K562 (cell line): ENCODE data around the gene RALY. TPM values are rescaled to one million over a fixed set of nuclear protein-coding genes. Genes with fewer than 3 reads are reported as not detected.
A peak's percentile ranks its signal among the peaks of the same experiment; 100 is the strongest.

ENCODE experiments used
- ARID3B ChIP-seq: fragments of 250-450 bp; sonication (Bioruptor Pico); IDR thresholded peaks from 2 replicates; pipeline ENCODE4 v1.4.0; 2020; ENCODE audit warnings: borderline replicate concordance
- CBX5 ChIP-seq: IDR thresholded peaks from 2 replicates; pipeline ENCODE4 v1.6.1; 2014; ENCODE audit warnings: low read depth, borderline replicate concordance
- EHMT2 ChIP-seq: fragments of 450-650 bp; IDR thresholded peaks from 2 replicates; pipeline ENCODE4 v1.6.1; 2018; ENCODE audit warnings: antibody characterized with exemption
- EP300 ChIP-seq: IDR thresholded peaks from 2 replicates; pipeline ENCODE4 v1.6.1; 2012; ENCODE audit warnings: low read length, improper control_type of control experiment
- ETV5 ChIP-seq: sonication (generic); formaldehyde crosslinking; IDR thresholded peaks from 2 replicates; pipeline ENCODE4 v1.4.0; 2020; ENCODE audit warnings: low read depth, mild to moderate bottlenecking, missing genetic modification reagents
- HNRNPH1 ChIP-seq: fragments of 200-400 bp; formaldehyde crosslinking; optimal IDR thresholded peaks from 2 replicates; pipeline ENCODE3; 2017; ENCODE audit warnings: low read depth, mild to moderate bottlenecking, low read length, moderate library complexity
- HNRNPLL ChIP-seq: fragments of 200-400 bp; formaldehyde crosslinking; IDR thresholded peaks from 2 replicates; pipeline ENCODE4 v1.6.1; 2017; ENCODE audit warnings: low read length, low read depth, mild to moderate bottlenecking; ENCODE audit not compliant: poor library complexity, severe bottlenecking
- MTA3 ChIP-seq: fragments of 450-650 bp; formaldehyde crosslinking; IDR thresholded peaks from 2 replicates; pipeline ENCODE4 v1.6.1; 2017; ENCODE audit warnings: mild to moderate bottlenecking, borderline replicate concordance
- NR0B1 ChIP-seq: fragments of 450-650 bp; IDR thresholded peaks from one replicate; pipeline ENCODE4 v1.6.1; 2018; ENCODE audit warnings: mild to moderate bottlenecking, moderate library complexity; ENCODE audit not compliant: partially characterized antibody
- NR3C1 ChIP-seq: sonication (generic); formaldehyde crosslinking; IDR thresholded peaks from 2 replicates; pipeline ENCODE4 v1.8.1; 2022; ENCODE audit warnings: missing genetic modification reagents
- NR4A1 ChIP-seq, 2 experiments: fragments of 250-450 bp in 1 of 2; fragments of 450-650 bp in 1 of 2; sonication (Bioruptor Pico) in 1 of 2; IDR thresholded peaks; 2 replicates each; pipeline versions ENCODE4 v1.4.0 to v1.6.1; 2016 to 2020; ENCODE audit warnings: mild to moderate bottlenecking in 2 of 2, missing compliant biosample characterization in 1 of 2, missing genetic modification characterization in 1 of 2, moderate library complexity in 1 of 2
- PTTG1 ChIP-seq: fragments of 450-650 bp; IDR thresholded peaks from 2 replicates; pipeline ENCODE4 v1.6.1; 2016; ENCODE audit warnings: low read depth, mild to moderate bottlenecking, missing genetic modification characterization, missing compliant biosample characterization
- RB1 ChIP-seq: fragments of 450-650 bp; IDR thresholded peaks from 2 replicates; pipeline ENCODE4 v1.6.1; 2017; ENCODE audit warnings: low read depth, mild to moderate bottlenecking
- RBM25 ChIP-seq: fragments of 200-400 bp; formaldehyde crosslinking; IDR thresholded peaks from 2 replicates; pipeline ENCODE4 v1.6.1; 2018; ENCODE audit warnings: low read length, low read depth, moderate library complexity; ENCODE audit not compliant: severe bottlenecking
- SNIP1 ChIP-seq: fragments of 450-650 bp; IDR thresholded peaks from 2 replicates; pipeline ENCODE4 v1.7.1; 2017; ENCODE audit warnings: low read depth, mild to moderate bottlenecking
- TAF15 ChIP-seq: fragments of 200-400 bp; formaldehyde crosslinking; IDR thresholded peaks from 2 replicates; pipeline ENCODE4 v1.6.1; 2017; ENCODE audit warnings: mild to moderate bottlenecking, low read depth, low read length, moderate library complexity
- TCFL5 ChIP-seq: fragments of 250-450 bp; sonication (Bioruptor Pico); conservative IDR thresholded peaks from 2 replicates; pipeline ENCODE4 v1.6.1; 2021; ENCODE audit warnings: mild to moderate bottlenecking, moderate library complexity, matching md5 sums
- TEAD4 ChIP-seq, 2 experiments: sonication (generic) in 1 of 2; formaldehyde crosslinking in 1 of 2; IDR thresholded peaks; 2 replicates each; pipeline versions ENCODE4 v1.6.1 to v1.8.0; 2012 to 2022; ENCODE audit warnings: borderline replicate concordance in 1 of 2, inconsistent platforms in 1 of 2, low read length in 1 of 2, mild to moderate bottlenecking in 1 of 2, missing genetic modification reagents in 1 of 2
- ZNF239 ChIP-seq: fragments of 250-450 bp; sonication (Bioruptor Pico); IDR thresholded peaks from 2 replicates; pipeline ENCODE4 v1.4.0; 2020; ENCODE audit warnings: mild to moderate bottlenecking
- ZNF561 ChIP-seq: fragments of 450-650 bp; formaldehyde crosslinking; conservative IDR thresholded peaks from 2 replicates; pipeline ENCODE4 v1.4.0; 2020; ENCODE audit warnings: mild to moderate bottlenecking, moderate library complexity
- polyA plus RNA-seq, 8 experiments: library from polyadenylated mRNA; depleted of rRNA in 4 of 8; stranded (reverse) in 5 of 8; unstranded in 3 of 8; fragments of >200 nt; fragmentation: Nextera tagmentation in 2 of 8; fragmentation: Illumina TruSeq in 1 of 8; extraction: Ambion mirVana in 2 of 8; extraction: Trizol in 1 of 8; gene quantifications; 2 replicates each; pipeline versions ENCODE4 v1.2.1 to v1.2.3, GENCODE V29; 2011 to 2014; ENCODE audit warnings: inconsistent platforms in 1 of 8, missing spikeins in 1 of 8
- total RNA-seq, 7 experiments: library from RNA; depleted of rRNA in 6 of 7; stranded (reverse); fragments of >200 nt in 6 of 7; fragmentation: Illumina TruSeq in 2 of 7; extraction: Trizol in 2 of 7; gene quantifications; 2 replicates each; pipeline versions ENCODE4 v1.2.1 to v1.2.3, GENCODE V29; 2011 to 2021; ENCODE audit warnings: low replicate concordance in 1 of 7
- TF ChIP-seq, protein P1 (sequence below): fragments of 450-650 bp; formaldehyde crosslinking; IDR thresholded peaks from 2 replicates; pipeline ENCODE4 v1.4.0; 2020; ENCODE audit warnings: mild to moderate bottlenecking, moderate library complexity
- TF ChIP-seq, protein P2 (sequence below): fragments of 450-650 bp; IDR thresholded peaks from 2 replicates; pipeline ENCODE4 v1.6.1; 2016; ENCODE audit warnings: borderline replicate concordance

RALY gene
- total and polyA plus RNA-seq, 9 of the 15 experiments (the other 6 are each of a cell fraction or from before 2014, with no cell fraction given), result 0.80 to 207 (median 128) TPM

DNA sequence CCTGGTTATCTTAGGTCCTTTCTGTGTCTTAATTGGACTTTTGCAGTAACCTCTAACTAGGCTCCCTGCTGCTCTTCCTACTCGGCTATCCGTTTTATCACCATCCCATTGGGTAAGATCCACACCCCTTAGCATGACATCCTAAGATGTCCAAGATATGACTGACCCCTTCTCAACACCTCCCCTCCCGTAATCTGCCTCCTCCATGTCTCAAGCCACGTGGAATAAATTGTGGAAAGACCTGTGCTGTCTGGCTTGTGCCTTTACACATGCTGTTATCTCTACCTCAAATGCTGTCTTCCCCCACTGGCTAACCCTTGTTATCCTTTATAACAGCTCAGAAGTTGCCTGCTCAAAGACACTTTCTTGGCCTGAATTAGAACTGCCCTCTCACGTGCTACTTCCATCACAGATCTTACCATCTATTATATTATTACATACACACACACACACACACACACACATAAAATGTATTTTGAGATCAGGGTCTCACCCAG lies 91.9 kb downstream of the RALY start (continued):
- no peak for TF ChIP-seq PTTG1 (tag)
- no peak for TF ChIP-seq SNIP1
- TF ChIP-seq HNRNPLL, result no peak
- TF ChIP-seq MTA3, result peak; percentile 68
- TF ChIP-seq, protein P1, sequence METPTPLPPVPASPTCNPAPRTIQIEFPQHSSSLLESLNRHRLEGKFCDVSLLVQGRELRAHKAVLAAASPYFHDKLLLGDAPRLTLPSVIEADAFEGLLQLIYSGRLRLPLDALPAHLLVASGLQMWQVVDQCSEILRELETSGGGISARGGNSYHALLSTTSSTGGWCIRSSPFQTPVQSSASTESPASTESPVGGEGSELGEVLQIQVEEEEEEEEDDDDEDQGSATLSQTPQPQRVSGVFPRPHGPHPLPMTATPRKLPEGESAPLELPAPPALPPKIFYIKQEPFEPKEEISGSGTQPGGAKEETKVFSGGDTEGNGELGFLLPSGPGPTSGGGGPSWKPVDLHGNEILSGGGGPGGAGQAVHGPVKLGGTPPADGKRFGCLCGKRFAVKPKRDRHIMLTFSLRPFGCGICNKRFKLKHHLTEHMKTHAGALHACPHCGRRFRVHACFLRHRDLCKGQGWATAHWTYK, result no peak
- TF ChIP-seq TCFL5, result no peak
- TF ChIP-seq NR3C1, result no peak
- peak; percentile 92 for TF ChIP-seq TEAD4 (IDR thresholded peaks at IDR 0.05; ENCODE audit: low read length)
- TF ChIP-seq TEAD4 (CRISPR knock-in tag; IDR thresholded peaks at IDR 0.05; ENCODE audit: borderline replicate concordance), result no peak
- TF ChIP-seq RBM25, result no peak
- TF ChIP-seq, protein P2, sequence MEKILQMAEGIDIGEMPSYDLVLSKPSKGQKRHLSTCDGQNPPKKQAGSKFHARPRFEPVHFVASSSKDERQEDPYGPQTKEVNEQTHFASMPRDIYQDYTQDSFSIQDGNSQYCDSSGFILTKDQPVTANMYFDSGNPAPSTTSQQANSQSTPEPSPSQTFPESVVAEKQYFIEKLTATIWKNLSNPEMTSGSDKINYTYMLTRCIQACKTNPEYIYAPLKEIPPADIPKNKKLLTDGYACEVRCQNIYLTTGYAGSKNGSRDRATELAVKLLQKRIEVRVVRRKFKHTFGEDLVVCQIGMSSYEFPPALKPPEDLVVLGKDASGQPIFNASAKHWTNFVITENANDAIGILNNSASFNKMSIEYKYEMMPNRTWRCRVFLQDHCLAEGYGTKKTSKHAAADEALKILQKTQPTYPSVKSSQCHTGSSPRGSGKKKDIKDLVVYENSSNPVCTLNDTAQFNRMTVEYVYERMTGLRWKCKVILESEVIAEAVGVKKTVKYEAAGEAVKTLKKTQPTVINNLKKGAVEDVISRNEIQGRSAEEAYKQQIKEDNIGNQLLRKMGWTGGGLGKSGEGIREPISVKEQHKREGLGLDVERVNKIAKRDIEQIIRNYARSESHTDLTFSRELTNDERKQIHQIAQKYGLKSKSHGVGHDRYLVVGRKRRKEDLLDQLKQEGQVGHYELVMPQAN, result peak; percentile 88; the same call in 1 of the 2 replicates
- TF ChIP-seq RB1, result no peak
- no peak for TF ChIP-seq ZNF561
- no peak for TF ChIP-seq ETV5 (CRISPR knock-in tag)
- no peak for TF ChIP-seq CBX5
- no peak for TF ChIP-seq NR0B1
- TF ChIP-seq TAF15, result no peak
- no peak for TF ChIP-seq ARID3B (CRISPR knock-in tag)
- peak; percentile 67; the same call in 1 of the 2 replicates for TF ChIP-seq EP300
- no peak for TF ChIP-seq NR4A1 (CRISPR knock-in tag; IDR thresholded peaks at IDR 0.05)
- no peak for TF ChIP-seq NR4A1 (tag; IDR thresholded peaks at IDR 0.05)
- no peak for TF ChIP-seq ZNF239 (CRISPR knock-in tag)
- TF ChIP-seq HNRNPH1, result no peak
- peak; percentile 74 for TF ChIP-seq EHMT2
